HG03064 (cell line): ENCODE results near the gene LIN7A.
"Not testable (repeated sequence)": the region's sequence is repeated elsewhere in the genome, so short reads cannot be mapped to it uniquely, and the experiment has no call there.

Source experiments
- ATAC-seq: cut with Tn5 transposase; IDR thresholded peaks from one replicate; pipeline ENCODE4 v1.9.1; 2021; ENCODE audit warnings: low read depth; ENCODE audit not compliant: unreplicated experiment

The LIN7A gene

GRCh38 chr12:80924437-80924836 lies 13.3 kb downstream of the LIN7A start:
- ATAC-seq, result no peak

DNA sequence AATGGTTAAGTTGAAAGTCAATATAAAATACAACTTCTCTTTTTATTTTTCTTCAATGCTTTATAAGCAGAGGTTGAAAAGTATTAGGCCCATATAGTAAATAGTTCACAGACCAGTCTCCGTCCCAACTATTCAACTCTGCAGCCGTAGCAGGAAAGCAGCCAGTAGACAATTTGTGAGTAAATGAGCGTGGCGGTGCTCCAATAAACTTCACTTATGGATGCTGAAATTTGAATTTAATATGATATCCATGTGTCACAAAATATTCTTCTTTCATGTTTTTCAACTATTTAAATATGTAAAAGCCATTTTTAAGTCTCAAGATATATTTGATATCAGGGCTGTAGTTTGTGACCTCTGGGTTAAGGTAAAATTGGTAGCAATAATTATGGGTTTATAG lies 17.7 kb downstream of the LIN7A start:
- ATAC-seq, result no peak

DNA sequence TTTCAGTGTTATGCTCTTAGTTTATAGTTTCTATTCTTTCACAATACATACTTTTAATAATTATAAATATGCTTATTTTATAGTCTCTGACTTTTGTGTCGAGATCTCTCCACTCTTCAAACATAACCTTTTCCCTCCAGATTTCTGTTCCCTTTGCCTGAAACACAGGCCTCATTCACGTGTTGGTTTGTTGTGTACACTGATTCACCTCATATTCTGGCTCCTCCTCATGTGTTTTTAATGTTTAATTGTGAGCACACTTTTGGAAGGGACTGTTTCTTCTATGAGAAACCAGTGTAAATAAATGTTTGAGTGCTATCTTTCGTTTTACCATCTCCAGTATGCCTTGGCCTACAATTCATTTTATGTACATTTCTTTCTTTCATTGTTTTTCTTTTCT lies 20.1 kb downstream of the LIN7A start:
- no peak for ATAC-seq

- no peak for ATAC-seq
These were observed 24.6 kb downstream of the LIN7A start for GRCh38 chr12:80912901-80913770.

GRCh38 chr12:80909370-80909769 lies 28.4 kb downstream of the LIN7A start:
- no peak for ATAC-seq

DNA sequence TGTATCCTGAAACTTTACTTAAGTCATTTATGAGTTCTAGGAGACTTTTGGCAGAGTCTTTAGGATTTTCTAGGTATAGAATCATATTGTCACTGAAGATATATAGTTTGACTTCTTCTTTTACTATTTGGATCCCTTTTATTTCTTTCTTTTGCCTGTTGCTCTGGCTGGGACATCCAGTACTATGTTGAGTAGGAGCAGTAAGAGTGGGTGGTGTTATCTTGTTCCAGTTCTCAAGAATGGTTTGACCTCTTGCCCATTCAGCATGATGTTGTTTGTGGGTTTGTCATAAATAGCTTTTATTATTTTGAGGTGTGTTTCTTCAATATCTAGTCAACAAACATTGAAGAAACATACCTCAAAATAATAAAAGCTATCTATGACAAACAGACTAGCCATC lies 35.0 kb downstream of the LIN7A start:
- ATAC-seq, result no peak

GRCh38 chr12:80901661-80902060 lies 36.1 kb downstream of the LIN7A start:
- no peak for ATAC-seq

GRCh38 chr12:80895240-80895639 lies 42.5 kb downstream of the LIN7A start:
- ATAC-seq, result no peak

DNA sequence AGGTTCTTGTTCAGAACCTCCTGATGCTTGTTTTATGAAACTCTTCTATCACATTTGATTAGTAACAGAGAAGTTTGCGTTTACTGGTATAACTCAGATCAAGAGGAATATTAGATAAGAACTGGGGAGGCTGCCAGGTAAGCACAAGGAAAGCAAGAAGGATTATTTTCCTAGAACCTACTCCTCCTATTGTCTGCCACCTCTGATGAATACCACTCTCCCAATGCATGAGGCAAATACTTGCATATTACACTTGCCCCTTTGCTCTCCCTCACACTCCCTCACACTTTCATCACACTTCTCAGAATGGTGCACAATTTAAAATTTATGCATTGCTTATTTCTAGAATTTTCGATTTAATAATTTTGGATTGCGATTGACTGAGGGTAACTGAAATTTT lies 43.6 kb downstream of the LIN7A start:
- ATAC-seq, result no peak

DNA sequence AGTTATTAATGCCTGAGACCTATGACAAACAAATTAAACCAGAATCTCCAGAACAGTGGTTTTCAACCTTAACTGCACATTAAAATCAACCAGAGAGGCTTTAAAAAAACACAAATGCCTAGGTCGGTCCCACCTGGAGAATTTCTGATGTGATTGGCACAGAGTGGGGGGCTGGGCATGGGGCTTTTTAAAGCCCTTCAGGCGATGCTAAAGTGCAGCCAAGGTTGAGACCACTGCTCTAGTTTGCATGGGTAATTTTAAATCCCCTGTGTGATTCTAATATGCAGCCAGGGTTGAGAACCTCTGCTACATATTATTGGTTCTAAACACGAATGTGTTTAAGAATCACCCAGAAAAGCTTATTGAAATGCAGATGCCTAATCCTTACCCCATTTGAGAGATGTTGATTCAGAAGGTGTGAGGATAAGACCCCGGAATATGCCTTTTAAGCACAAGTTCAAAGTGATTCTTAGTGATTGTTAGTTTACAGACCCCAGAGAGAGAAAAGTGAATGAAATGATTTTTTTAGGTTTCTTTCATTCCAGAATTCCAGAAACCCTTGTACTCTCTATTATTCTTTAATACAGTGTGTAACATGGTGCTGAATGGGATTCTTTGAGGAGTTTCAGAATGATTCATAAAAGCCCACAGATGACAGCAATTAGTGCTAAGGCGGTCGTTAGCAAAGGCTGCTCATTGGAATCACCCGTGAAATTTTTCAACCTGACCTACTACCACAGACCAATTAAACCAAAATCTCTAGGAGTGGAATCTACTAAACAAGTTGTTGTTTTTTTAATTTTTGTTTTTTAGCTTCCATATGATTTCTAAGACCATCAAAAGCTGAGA lies 44.9 kb downstream of the LIN7A start:
- ATAC-seq, result no peak

- ATAC-seq, result no peak
These were observed 53.1 kb downstream of the LIN7A start for GRCh38 chr12:80884651-80885050.

GRCh38 chr12:80881106-80881505 lies 56.6 kb downstream of the LIN7A start:
- no peak for ATAC-seq

DNA sequence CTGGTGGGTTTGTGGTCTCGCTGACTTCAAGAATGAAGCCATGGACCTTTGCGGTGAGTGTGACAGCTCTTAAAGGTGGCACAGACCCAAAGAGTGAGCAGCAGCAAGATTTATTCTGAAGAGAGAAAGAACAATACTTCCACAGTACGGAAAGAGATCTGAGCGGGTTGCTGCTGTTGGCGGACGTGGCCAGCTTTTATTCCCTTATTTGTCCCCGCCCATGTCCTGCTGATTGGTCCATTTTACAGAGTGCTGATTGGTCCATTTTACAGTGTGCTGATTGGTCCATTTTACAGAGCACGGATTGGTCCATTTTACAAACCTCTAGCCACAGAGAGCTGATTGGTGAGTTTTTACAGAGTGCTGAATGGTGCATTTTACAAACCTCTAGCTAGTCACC lies 59.3 kb downstream of the LIN7A start:
- ATAC-seq, result not testable (repeated sequence)

- ATAC-seq, result no peak
These were observed 59.9 kb downstream of the LIN7A start for GRCh38 chr12:80877721-80878265.

- ATAC-seq, result no peak
These were observed 65.7 kb downstream of the LIN7A start for GRCh38 chr12:80872053-80872452.

DNA sequence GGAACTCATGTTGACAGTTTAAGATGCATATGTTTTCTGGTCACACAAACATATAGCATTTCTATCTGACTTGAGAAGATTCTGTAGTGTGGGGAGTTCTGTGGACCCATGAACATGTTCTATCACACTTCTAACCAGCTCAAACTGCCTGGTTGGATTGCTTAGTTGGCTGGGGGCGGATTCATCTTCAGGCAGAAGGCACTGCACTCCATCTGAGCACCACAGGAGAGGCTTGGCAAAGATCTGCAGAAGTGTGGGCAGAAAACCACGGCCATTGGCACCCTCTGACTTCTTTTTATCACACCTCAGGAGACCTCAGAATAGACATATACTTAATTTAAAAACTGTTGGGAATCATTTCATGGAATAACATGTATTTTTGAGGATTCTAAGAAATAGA lies 68.5 kb downstream of the LIN7A start:
- ATAC-seq, result no peak

- no peak for ATAC-seq
These were observed 69.2 kb downstream of the LIN7A start for GRCh38 chr12:80868576-80868975.

GRCh38 chr12:80867941-80868340 lies 69.8 kb downstream of the LIN7A start:
- no peak for ATAC-seq

DNA sequence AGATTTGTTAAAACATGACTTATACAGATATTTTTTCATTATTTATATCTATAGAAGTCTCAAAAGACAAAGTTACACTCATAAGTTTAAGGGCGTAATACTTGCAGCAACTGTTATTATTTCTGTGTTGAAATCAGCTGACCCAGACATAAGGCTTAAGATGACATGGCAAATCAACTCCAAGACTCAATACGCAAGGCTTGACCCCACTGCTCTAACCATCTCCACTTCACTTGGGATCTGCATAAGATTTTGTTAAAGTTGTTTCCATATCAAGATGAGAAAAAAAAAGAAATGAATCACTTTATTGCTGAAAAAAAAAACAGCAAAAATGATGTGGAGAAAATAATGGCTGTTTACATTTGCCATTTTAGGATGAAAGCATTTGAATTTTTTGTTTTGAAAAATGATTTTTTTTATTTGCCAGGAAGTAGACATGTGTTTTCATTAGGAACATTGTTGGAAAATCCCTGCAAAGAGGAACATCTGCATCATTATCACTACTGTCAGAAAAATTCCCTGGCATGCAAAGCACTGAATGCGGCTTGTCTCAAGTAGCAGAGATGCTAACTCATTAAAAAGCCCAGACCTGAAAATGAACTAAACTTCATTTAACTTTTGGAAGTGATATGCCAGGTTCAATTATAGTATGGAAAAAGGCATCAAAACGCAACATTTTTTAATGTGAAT lies 73.5 kb downstream of the LIN7A start:
- ATAC-seq, result no peak

DNA sequence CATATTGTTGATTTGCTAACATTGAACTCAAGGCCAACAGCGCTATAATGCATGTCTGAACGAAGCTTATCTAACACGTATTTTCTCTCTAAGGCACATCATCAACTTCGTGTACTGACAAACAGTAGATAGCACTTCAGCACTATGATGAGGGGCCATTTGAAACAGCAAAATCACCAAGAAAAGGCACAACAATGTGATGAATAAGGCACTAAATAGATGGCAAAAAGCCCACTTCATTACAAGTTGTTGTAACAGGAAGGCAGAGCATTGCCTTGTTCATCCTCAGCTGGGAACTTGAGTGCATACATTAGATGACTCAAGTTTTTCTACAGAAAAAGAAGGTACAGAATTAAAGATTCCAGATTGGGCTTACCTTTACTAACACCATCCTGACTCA lies 75.2 kb downstream of the LIN7A start:
- no peak for ATAC-seq
